OCI-M2 (cell line): ENCODE measurements around the gene TMEM259.
"Not testable (repeated sequence)": the region's sequence is repeated elsewhere in the genome, so short reads cannot be mapped to it uniquely, and the experiment has no call there.

Experiments
- DNase-seq: peaks from one replicate; lab custom pipeline; 2025; ENCODE audit not compliant: unreplicated experiment; lab: John Stamatoyannopoulos, UW

The TMEM259 gene

GRCh38 chr19:1040476-1041271 is 19.8 kb upstream of the TMEM259 start:
- DNase-seq, result peak; percentile 81

- peak; percentile 74 for DNase-seq
These were observed 18.9 kb upstream of the TMEM259 start, which contains the start of gene ABCA7 for GRCh38 chr19:1039646-1040475. ABCA7 (plus strand) TSS chr19:1040107; CDS start chr19:1041362, 1,255 bp downstream.

DNA sequence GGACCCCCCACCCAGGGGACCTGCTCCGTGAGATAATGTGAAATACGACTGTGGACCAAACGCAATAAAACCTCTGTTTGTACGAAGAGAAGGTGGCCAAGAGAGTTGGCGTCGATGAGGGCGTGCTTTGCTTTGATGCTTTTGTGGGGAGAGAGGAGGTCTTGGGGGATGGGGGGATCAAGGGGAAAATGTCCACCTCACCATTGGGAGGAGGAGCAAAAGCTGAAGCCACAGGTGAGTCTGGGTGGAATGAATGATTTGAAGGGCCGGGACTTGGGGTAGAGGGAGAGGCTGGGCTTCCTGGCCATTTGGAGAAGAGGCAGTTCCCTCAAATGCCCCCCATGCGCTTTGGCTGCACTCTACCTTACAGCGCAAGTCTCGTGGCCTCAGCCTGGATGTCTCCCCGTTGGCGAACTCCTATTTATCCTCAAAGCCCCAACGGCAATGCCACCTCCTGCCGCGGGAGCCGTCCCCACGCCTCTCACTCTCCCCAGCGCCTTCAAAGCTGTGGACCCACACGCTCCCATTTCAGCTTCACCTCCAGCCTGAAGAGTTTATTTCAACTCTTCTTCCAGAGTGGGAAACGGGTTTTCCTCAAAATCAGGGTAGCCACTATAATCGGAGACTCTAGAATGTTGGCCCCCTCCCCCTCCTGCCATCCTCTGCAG is 18.2 kb upstream of the TMEM259 start:
- no peak for DNase-seq

DNA sequence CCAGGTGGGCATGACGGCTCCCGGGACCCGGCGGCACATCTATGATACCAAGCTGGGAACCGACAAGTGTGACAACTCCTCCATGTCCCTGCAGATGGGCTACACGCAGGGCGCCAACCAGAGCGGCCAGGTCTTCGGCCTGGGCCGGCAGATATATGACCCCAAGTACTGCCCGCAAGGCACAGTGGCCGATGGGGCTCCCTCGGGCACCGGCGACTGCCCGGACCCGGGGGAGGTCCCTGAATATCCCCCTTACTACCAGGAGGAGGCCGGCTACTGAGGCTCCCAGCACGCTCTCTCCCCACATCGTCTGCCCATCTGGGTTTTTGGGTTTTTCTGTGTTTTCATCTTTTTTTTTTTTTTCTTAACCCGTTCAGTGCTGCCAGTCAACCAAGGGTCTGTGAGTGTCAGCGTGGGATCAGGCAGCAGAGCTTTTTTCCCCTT is 16.7 kb upstream of the TMEM259 start:
- no peak for DNase-seq

DNA sequence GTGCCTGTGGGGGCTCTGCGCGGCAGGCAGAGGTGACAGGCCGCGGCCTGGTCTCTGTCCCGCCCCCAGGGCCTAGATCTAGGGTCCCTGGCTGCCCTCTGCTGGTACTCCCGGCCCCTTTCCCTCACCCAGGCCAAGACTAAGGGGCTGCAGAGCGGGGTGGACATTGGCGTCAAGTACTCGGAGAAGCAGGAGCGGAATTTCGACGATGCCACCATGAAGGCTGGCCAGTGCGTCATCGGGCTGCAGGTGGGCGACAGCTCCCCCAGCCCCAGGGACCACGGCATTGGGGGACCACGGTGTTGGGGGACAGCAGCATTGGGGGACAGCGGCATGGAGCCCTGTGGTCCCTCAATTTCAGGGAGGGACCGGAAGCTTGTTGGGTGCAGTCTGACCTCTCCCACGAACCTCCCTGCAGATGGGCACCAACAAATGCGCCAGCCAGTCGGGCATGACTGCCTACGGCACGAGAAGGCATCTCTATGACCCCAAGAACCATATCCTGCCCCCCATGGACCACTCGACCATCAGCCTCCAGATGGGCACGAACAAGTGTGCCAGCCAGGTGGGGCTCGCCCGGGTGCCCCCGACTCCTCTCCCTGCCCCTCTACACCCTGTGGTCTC is 15.2 kb upstream of the TMEM259 start:
- DNase-seq, result no peak

GRCh38 chr19:1032264-1032867 is 11.4 kb upstream of the TMEM259 start:
- DNase-seq, result no peak

DNA sequence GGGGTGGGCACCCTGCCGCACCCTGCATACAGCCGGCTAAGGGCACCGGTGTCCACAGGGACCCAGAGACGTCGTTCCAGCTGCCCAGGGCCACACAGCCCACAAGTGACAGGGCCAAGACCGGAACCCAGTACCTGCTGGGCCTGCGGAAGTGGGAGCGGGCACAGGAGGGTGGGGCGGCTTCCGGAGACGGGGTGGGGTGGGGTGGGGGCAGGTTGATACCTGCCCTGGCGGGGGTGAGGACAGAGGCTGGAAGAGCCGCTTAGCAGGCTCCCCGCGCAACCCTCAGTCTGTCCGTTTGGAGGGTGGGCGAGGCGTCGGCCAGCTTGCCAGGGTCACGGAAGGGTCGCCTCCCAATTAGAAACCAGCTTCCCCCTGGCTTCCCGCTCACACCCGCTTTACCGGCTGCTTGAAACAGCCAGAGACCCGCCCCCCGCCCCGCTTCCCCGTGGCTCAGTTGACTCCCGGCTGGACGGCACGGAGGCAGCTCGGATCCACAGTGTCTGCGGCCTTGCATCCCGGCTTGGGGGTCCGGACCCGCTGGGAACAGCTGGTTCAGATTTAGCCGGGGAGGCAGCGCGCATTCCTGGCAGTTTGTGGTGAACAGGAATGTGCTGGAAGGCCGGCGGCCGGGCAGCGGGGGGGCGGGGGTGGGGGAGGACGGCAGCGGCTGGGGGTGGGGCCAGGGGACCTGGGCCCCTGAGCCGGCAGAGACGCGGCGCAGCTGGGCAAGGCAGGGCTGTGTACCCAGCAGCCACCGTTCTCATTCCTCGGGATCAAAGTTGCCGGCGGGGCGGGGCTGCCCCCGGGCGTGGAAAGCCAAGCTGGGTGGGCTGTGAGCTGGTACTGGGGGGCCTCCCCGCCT is 7.4 kb upstream of the TMEM259 start:
- DNase-seq, result no peak

DNA sequence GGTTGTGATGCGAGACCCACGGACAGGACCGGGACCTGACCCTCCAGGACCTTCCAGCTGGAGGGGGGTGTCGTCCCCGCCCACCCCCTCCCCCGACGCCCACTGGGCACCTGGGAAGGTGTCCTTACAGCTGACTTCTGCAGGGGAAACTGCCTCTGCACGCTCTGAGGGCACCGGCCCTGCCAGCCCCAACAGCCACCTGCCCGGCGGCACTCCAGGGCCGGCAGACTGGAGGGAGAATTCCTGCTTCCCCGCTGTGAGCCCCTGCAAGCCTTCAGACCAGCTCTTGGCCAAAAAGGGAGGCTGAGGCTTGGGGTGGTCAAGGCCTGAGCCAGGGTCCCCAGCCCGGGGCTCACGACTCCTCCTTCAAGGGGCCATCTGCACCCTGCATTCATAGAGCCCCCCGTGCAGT is 6.7 kb upstream of the TMEM259 start:
- no peak for DNase-seq

DNA sequence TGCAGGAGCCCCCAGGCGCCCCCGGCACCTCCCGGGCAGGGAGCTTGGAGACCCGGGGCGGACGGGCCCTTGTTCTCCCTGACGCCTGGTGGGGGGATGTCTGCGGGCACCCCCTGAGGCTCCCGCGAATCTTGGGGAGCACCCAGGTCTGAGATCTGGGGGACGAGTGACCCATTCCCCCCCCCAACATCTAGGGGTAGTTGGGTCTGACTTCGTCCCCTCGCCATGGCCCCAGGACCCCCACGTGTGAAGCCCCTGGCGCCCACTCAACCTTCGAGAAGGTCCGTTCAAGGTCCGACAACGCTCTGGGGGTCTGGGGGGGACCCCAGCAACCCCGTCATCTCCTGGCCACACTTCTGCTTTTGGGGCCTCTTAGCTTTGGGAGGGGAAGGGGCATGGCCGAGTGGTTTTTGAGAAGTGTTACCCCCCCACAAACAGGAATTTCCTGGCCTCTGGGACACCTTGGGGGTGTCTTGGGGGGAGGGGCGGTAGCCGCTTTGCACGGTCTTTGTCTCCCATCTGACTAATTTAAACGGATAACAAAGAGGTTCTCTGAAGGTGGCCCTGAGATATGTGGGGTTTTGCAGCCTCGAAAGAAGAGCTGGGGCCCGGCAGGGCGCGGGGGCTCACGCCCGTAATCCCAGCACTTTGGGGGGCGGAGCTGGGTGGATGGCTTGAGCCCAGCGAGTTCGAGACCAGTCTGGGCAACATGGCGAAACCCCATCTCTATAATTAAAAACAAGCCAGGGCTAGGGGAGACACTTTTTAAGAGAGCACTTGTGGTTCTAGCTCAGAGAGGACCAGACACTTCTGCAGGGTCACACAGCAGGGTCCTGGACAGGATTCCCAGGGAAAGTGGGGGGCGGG is 6.1 kb upstream of the TMEM259 start:
- DNase-seq, result no peak

- DNase-seq, result no peak
These were observed 5.2 kb upstream of the TMEM259 start, which contains the start of gene CNN2 for GRCh38 chr19:1025960-1026782. CNN2 (plus strand) TSS chr19:1026608; CDS start chr19:1026662, 54 bp downstream.

GRCh38 chr19:1025080-1025479 is 4.2 kb upstream of the TMEM259 start:
- DNase-seq, result not testable (repeated sequence)

DNA sequence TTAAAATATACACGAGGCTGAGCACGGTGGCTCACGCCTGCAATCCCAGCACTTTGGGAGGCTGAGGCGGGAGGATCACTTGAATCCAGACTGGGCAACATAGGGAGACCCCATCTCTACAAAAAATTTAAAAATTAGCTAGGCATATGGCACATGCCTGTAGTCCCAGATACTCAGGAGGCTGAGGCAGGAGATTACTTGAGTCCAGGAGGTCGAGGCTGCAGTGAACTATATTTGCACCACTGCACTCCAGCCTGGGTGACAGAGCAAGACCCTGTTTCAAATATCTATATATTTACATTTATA is 2.9 kb upstream of the TMEM259 start:
- DNase-seq, result not testable (repeated sequence)

GRCh38 chr19:1019980-1020867 is 699 bp downstream of the TMEM259 start:
- no peak for DNase-seq

DNA sequence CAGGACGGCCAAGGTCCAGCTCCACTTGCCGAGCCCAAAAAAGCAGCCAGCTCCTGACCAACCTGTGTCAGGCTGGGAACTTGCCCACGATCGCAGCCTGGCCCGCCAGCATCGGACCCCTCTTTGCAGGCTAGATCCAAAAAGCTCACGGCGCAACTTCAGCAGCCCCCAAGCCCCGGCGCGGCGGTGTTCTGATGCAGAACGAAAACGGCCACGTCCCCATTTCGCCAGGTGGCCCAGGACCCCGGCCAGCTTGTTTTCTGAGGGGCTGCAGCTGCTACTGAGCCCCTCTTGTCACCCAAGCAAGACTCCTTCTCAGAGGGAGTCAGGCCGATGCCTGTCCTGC is 1.3 kb downstream of the TMEM259 start:
- no peak for DNase-seq

DNA sequence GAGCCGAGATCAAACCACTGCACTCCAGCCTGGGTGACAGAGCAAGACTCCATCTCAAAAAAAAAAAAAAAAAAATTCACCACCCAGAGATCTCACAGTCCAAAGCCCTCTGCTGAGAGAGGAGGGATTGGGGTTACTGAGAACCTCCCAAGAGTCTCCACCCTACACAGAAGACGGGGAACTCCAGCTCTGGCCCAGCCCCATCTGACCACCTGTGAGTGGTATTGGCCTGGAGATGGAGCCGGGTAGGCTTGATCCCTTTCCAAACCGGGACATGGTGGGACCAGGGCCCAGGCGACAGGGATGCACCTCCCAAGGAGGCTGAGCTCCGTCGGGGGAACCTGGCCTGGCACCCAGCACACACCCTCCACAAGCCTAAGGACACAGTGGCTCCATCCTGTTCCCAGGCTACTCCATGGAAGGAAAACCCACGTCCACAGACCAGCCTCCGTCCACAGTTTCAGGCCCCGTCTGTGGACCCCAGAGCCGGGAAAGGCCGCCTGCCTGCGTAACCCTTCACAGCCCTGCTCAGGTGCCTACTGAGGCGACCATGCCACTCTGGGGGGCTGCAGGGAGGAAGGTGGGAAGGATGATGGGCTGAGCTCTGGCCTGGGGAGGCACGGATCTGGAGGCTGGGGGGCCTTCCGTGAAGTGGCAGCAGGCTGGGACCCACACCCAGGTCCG is 1.8 kb downstream of the TMEM259 start:
- no peak for DNase-seq

- no peak for DNase-seq
These were observed 2.5 kb downstream of the TMEM259 start for GRCh38 chr19:1018393-1018792.
